ENCODE measurements around the gene STUM. TPM values are rescaled to one million over a fixed set of nuclear protein-coding genes. Genes with fewer than 3 reads are reported as not detected.

STUM gene
- total RNA-seq, 1 experiment from 2014 or later = 0.32 TPM

GRCh38 chr1:226646026-226646869, 97.7 kb downstream of the STUM start:
- in situ Hi-C loops (cut with HindIII; ENCODE audit: low pct_unique_long_range_greater_than_20kb, low sequenced_read_pairs) = no loop called here
- no peak for DNase-seq (ENCODE audit: low read depth, low spot score)

- in situ Hi-C loops (cut with HindIII; ENCODE audit: low pct_unique_long_range_greater_than_20kb, low sequenced_read_pairs) = no loop called here
- DNase-seq (ENCODE audit: low read depth, low spot score) = no peak
Observed at GRCh38 chr1:226646870-226647449, 98.4 kb downstream of the STUM start.

GRCh38 chr1:226647719-226648118, 99.2 kb downstream of the STUM start:
- DNase-seq (ENCODE audit: low read depth, low spot score) = no peak
- in situ Hi-C loops (cut with HindIII; ENCODE audit: low pct_unique_long_range_greater_than_20kb, low sequenced_read_pairs) = no loop called here

- no peak for DNase-seq (ENCODE audit: low read depth, low spot score)
- in situ Hi-C loops (cut with HindIII; ENCODE audit: low pct_unique_long_range_greater_than_20kb, low sequenced_read_pairs) = no loop called here
Observed at GRCh38 chr1:226648421-226648820, 99.9 kb downstream of the STUM start.

GRCh38 chr1:226649244-226649643, 100.7 kb downstream of the STUM start:
- in situ Hi-C loops (cut with HindIII; ENCODE audit: low pct_unique_long_range_greater_than_20kb, low sequenced_read_pairs) = no loop called here

GRCh38 chr1:226649780-226650179, 101.2 kb downstream of the STUM start:
- DNase-seq (ENCODE audit: low read depth, low spot score) = peak; percentile 45
- in situ Hi-C loops (cut with HindIII; ENCODE audit: low pct_unique_long_range_greater_than_20kb, low sequenced_read_pairs) = no loop called here

More at GRCh38 chr1:226649244-226649643, 100.7 kb downstream of the STUM start:
- no peak for DNase-seq (ENCODE audit: low read depth, low spot score)

GRCh38 chr1:226650236-226650841, 101.8 kb downstream of the STUM start:
- in situ Hi-C loops (cut with HindIII; ENCODE audit: low pct_unique_long_range_greater_than_20kb, low sequenced_read_pairs) = no loop called here
- DNase-seq (ENCODE audit: low read depth, low spot score) = no peak

GRCh38 chr1:226651041-226651731, 102.6 kb downstream of the STUM start:
- no peak for DNase-seq (ENCODE audit: low read depth, low spot score)
- in situ Hi-C loops (cut with HindIII; ENCODE audit: low pct_unique_long_range_greater_than_20kb, low sequenced_read_pairs) = no loop called here

GRCh38 chr1:226651732-226652105, 103.2 kb downstream of the STUM start:
- DNase-seq (ENCODE audit: low read depth, low spot score) = no peak
- in situ Hi-C loops (cut with HindIII; ENCODE audit: low pct_unique_long_range_greater_than_20kb, low sequenced_read_pairs) = no loop called here

- in situ Hi-C loops (cut with HindIII; ENCODE audit: low pct_unique_long_range_greater_than_20kb, low sequenced_read_pairs) = no loop called here
- DNase-seq (ENCODE audit: low read depth, low spot score) = no peak
Observed at GRCh38 chr1:226652613-226653012, 104.0 kb downstream of the STUM start.

GRCh38 chr1:226653311-226653921, 104.9 kb downstream of the STUM start:
- in situ Hi-C loops (cut with HindIII; ENCODE audit: low pct_unique_long_range_greater_than_20kb, low sequenced_read_pairs) = no loop called here
- no peak for DNase-seq (ENCODE audit: low read depth, low spot score)

GRCh38 chr1:226654046-226654667, 105.6 kb downstream of the STUM start:
- in situ Hi-C loops (cut with HindIII; ENCODE audit: low pct_unique_long_range_greater_than_20kb, low sequenced_read_pairs) = no loop called here
- no peak for DNase-seq (ENCODE audit: low read depth, low spot score)

GRCh38 chr1:226654668-226655055, 106.1 kb downstream of the STUM start:
- no peak for DNase-seq (ENCODE audit: low read depth, low spot score)
- in situ Hi-C loops (cut with HindIII; ENCODE audit: low pct_unique_long_range_greater_than_20kb, low sequenced_read_pairs) = no loop called here

- no peak for DNase-seq (ENCODE audit: low read depth, low spot score)
- in situ Hi-C loops (cut with HindIII; ENCODE audit: low pct_unique_long_range_greater_than_20kb, low sequenced_read_pairs) = no loop called here
Observed at GRCh38 chr1:226655251-226656163, 106.9 kb downstream of the STUM start.

- in situ Hi-C loops (cut with HindIII; ENCODE audit: low pct_unique_long_range_greater_than_20kb, low sequenced_read_pairs) = no loop called here
Observed at GRCh38 chr1:226656201-226656600, 107.6 kb downstream of the STUM start.

GRCh38 chr1:226656601-226657277, 108.2 kb downstream of the STUM start:
- peak; percentile 30 for DNase-seq (ENCODE audit: low read depth, low spot score)
- in situ Hi-C loops (cut with HindIII; ENCODE audit: low pct_unique_long_range_greater_than_20kb, low sequenced_read_pairs) = no loop called here

More at GRCh38 chr1:226656201-226656600, 107.6 kb downstream of the STUM start:
- DNase-seq (ENCODE audit: low read depth, low spot score) = no peak

Measured in SK-MEL-5 (cell line).